GM12878 (cell line): Measurements from ENCODE around the gene KRTAP10-2. TPM values are rescaled to one million over a fixed set of nuclear protein-coding genes. Genes with fewer than 3 reads are reported as not detected.

Source experiments
- ATAC-seq: fragments of 200-7000 bp; cut with Tn5 transposase; 3 replicates; pipeline ENCODE4 v1.9.1; 2020; ENCODE audit warnings: mild to moderate bottlenecking, moderate library complexity
- BruUV-seq: library from RNA; stranded (reverse); fragments of 400-500 nt; replicated peaks from 2 replicates; lab custom pipeline; 2021; lab: Mats Ljungman, UMichigan
- CTCF ChIA-PET: fragments of 300-600 bp; sonication (Branson Sonifier 250); formaldehyde crosslinking; extraction: SDS; loops from one replicate; lab custom pipeline; 2021; ENCODE audit warnings: inconsistent platforms; lab: Yijun Ruan, JAX
- POLR2A ChIA-PET: fragments of 350-600 bp; formaldehyde crosslinking; extraction: SDS; loops from one replicate; lab custom pipeline; 2021; ENCODE audit warnings: inconsistent platforms; lab: Charles Lee
- RAD21 ChIA-PET: fragments of 300-600 bp; sonication (Branson Sonifier 250); formaldehyde crosslinking; loops from one replicate; lab custom pipeline; 2023; ENCODE audit warnings: antibody characterized with exemption; ENCODE audit not compliant: unreplicated experiment; lab: Charles Lee
- SMC1A ChIA-PET: fragments of 300-600 bp; sonication (Branson Sonifier 250); formaldehyde crosslinking; loops from one replicate; lab custom pipeline; 2023; ENCODE audit not compliant: unreplicated experiment, uncharacterized antibody; lab: Charles Lee
- DNase-seq: peaks from one replicate; pipeline ENCODE4 v3.0.0-alpha.2; 2011; ENCODE audit warnings: low read depth, low spot score
- FAIRE-seq: peaks from 3 replicates; lab custom pipeline; 2011; peaks lifted over from hg19 to GRCh38; lab: Jason Lieb, UNC
- H2AFZ ChIP-seq: 2 replicates; pipeline ENCODE4 v1.6.0; 2011; ENCODE audit warnings: low read depth, low read length, control low read depth; ENCODE audit not compliant: control insufficient read depth
- H3K27ac ChIP-seq: 2 replicates; pipeline ENCODE4 v1.5.1; 2011; ENCODE audit warnings: control low read depth; ENCODE audit not compliant: control insufficient read depth, insufficient read depth
- H3K27me3 ChIP-seq, 2 experiments: replicated peaks in 1 of 2; 2 replicates each; pipeline versions ENCODE4 v1.6.0 to v1.6.1; 2011; ENCODE audit warnings: low read length in 1 of 2; ENCODE audit not compliant: control insufficient read depth in 2 of 2, insufficient read depth in 2 of 2
- H3K36me3 ChIP-seq, 2 experiments: 2 replicates each; pipeline ENCODE4 v1.5.1; 2011; ENCODE audit warnings: low read length in 1 of 2; ENCODE audit not compliant: control insufficient read depth in 2 of 2, insufficient read depth in 2 of 2
- H3K4me1 ChIP-seq: 2 replicates; pipeline ENCODE4 v1.6.1; 2011; ENCODE audit warnings: mild to moderate bottlenecking, low read length, moderate library complexity, mixed read lengths; ENCODE audit not compliant: control insufficient read depth, insufficient read depth
- H3K4me2 ChIP-seq: 2 replicates; pipeline ENCODE4 v1.6.0; 2011; ENCODE audit warnings: control low read depth; ENCODE audit not compliant: control insufficient read depth, insufficient read depth
- H3K4me3 ChIP-seq: fragments of 200-600 bp; sonication (generic); 2 replicates; pipeline ENCODE4 v1.5.1; 2016
- H3K79me2 ChIP-seq: 2 replicates; pipeline ENCODE4 v1.6.0; 2011; ENCODE audit warnings: low read length; ENCODE audit not compliant: control insufficient read depth, insufficient read depth
- H3K9ac ChIP-seq: 2 replicates; pipeline ENCODE4 v1.8.0; 2011; ENCODE audit warnings: low read length, control low read depth, mixed read lengths; ENCODE audit not compliant: control insufficient read depth, insufficient read depth
- H3K9me3 ChIP-seq: replicated peaks from 3 replicates; pipeline ENCODE4 v1.5.1; 2011; ENCODE audit warnings: mild to moderate bottlenecking, low read length; ENCODE audit not compliant: control insufficient read depth, insufficient read depth
- H4K20me1 ChIP-seq: 2 replicates; pipeline ENCODE4 v1.6.0; 2011; ENCODE audit not compliant: control insufficient read depth, insufficient read depth
- CBX5 ChIP-seq: sonication (generic); IDR thresholded peaks from 2 replicates; pipeline ENCODE4 v1.6.1; 2016; ENCODE audit warnings: low read depth, moderate library complexity, mild to moderate bottlenecking, inconsistent platforms
- IRF4 ChIP-seq: IDR thresholded peaks from 2 replicates; pipeline ENCODE4 v1.6.1; 2011; ENCODE audit warnings: low read depth, low read length
- LARP7 ChIP-seq: fragments of 450-650 bp; IDR thresholded peaks from 2 replicates; pipeline ENCODE4 v1.6.1; 2017; ENCODE audit warnings: mild to moderate bottlenecking
- NR2C1 ChIP-seq: fragments of 450-650 bp; IDR thresholded peaks from 2 replicates; pipeline ENCODE4 v1.6.1; 2017; ENCODE audit warnings: antibody characterized with exemption, mild to moderate bottlenecking, moderate library complexity
- PKNOX1 ChIP-seq: fragments of 450-650 bp; IDR thresholded peaks from 2 replicates; pipeline ENCODE4 v1.6.1; 2016; ENCODE audit warnings: mild to moderate bottlenecking
- POLR2A ChIP-seq: IDR thresholded peaks from 2 replicates; pipeline ENCODE4 v1.6.1; 2011; ENCODE audit warnings: low read depth, mild to moderate bottlenecking, low read length
- SPI1 ChIP-seq: IDR thresholded peaks from 2 replicates; pipeline ENCODE4 v1.6.1; 2011; ENCODE audit warnings: low read depth, mild to moderate bottlenecking, low read length, moderate library complexity, borderline replicate concordance; ENCODE audit not compliant: insufficient read depth
- SUPT20H ChIP-seq: IDR thresholded peaks from 2 replicates; pipeline ENCODE4 v1.6.1; 2011; ENCODE audit warnings: low read depth, mild to moderate bottlenecking, low read length, moderate library complexity, borderline replicate concordance; ENCODE audit not compliant: control insufficient read depth
- ZNF217 ChIP-seq: fragments of 450-650 bp; IDR thresholded peaks from 2 replicates; pipeline ENCODE4 v1.6.1; 2017; ENCODE audit warnings: antibody characterized with exemption, mild to moderate bottlenecking
- ZSCAN29 ChIP-seq: fragments of 450-650 bp; IDR thresholded peaks from 2 replicates; pipeline ENCODE4 v1.6.1; 2017; ENCODE audit warnings: mild to moderate bottlenecking, moderate library complexity
- ZZZ3 ChIP-seq: IDR thresholded peaks from 2 replicates; pipeline ENCODE4 v1.6.1; 2011; ENCODE audit warnings: low read depth; ENCODE audit not compliant: control insufficient read depth, insufficient read length
- WGBS: methylation state at CpG from one replicate; pipeline ENCODE4 v1.1.6; 2016; ENCODE audit warnings: low lambda C conversion rate; ENCODE audit not compliant: insufficient replicate concordance, insufficient coverage; ENCODE audit errors: missing lambda C conversion rate; 5-methylcytosine and 5-hydroxymethylcytosine counted together
- in situ Hi-C: fragments of 300-500 bp; cut with MboI; formaldehyde crosslinking; loops from 9 replicates; pipeline ENCODE4 v1.14.3; 2018; ENCODE audit warnings: mixed read lengths
- intact Hi-C: fragments of 100-400 bp; cut with micrococcal nuclease; formaldehyde crosslinking; loops from one replicate; pipeline ENCODE4 v1.14.2; 2022; ENCODE audit not compliant: unreplicated experiment
- polyA plus RNA-seq, 11 experiments: library from polyadenylated mRNA; depleted of rRNA in 4 of 11; unstranded in 6 of 11; stranded (reverse) in 5 of 11; fragments of >200 nt; fragmentation: Nextera tagmentation in 4 of 11; fragmentation: Illumina TruSeq in 1 of 11; extraction: Ambion mirVana in 4 of 11; extraction: Trizol in 1 of 11; gene quantifications; 1 replicate in 1 of 11; 2 replicates in 10 of 11; pipeline versions ENCODE4 v1.2.1 to v1.2.3, GENCODE V29; 2011 to 2016; ENCODE audit warnings: inconsistent platforms in 2 of 11, missing spikeins in 2 of 11, low read depth in 1 of 11
- total RNA-seq, 4 experiments: library from RNA; depleted of rRNA in 3 of 4; stranded (reverse); fragments of >200 nt in 3 of 4; fragmentation: Illumina TruSeq in 1 of 4; extraction: Trizol in 1 of 4; gene quantifications; 2 replicates each; pipeline versions ENCODE4 v1.2.1 to v1.2.3, GENCODE V29; 2013 to 2021
- TF ChIP-seq, protein P1 (sequence below): fragments of 450-650 bp; IDR thresholded peaks from 2 replicates; pipeline ENCODE4 v1.6.1; 2017; ENCODE audit warnings: antibody characterized with exemption, mild to moderate bottlenecking, moderate library complexity

The KRTAP10-2 gene
- total and polyA plus RNA-seq, 10 of the 15 experiments (the other 5 are each of a cell fraction or from before 2014, with no cell fraction given) = not detected

DNA sequence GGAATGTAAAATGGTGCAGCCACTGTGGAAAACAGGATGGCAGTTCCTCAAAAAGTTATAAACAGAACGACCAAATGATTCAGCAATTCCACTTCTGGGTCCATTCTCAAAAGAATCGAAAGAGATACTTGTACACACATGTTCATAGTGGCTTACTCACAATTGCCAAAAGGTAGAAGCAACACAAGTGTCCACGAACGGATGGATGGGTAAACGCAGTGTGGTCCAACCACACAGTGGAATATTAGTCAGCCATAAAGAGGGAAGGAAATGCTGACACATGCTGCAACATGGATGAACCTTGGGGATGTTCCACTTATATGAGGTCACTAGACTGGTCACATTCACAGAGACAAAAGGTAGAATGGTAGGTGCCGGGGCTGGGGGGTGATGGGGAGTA, 16.6 kb downstream of the KRTAP10-2 start (continued):
- TF ChIP-seq CBX5 (no peak), LARP7 (no peak), IRF4 (no peak), SUPT20H (no peak), POLR2A (no peak)
- TF ChIP-seq, protein P1, sequence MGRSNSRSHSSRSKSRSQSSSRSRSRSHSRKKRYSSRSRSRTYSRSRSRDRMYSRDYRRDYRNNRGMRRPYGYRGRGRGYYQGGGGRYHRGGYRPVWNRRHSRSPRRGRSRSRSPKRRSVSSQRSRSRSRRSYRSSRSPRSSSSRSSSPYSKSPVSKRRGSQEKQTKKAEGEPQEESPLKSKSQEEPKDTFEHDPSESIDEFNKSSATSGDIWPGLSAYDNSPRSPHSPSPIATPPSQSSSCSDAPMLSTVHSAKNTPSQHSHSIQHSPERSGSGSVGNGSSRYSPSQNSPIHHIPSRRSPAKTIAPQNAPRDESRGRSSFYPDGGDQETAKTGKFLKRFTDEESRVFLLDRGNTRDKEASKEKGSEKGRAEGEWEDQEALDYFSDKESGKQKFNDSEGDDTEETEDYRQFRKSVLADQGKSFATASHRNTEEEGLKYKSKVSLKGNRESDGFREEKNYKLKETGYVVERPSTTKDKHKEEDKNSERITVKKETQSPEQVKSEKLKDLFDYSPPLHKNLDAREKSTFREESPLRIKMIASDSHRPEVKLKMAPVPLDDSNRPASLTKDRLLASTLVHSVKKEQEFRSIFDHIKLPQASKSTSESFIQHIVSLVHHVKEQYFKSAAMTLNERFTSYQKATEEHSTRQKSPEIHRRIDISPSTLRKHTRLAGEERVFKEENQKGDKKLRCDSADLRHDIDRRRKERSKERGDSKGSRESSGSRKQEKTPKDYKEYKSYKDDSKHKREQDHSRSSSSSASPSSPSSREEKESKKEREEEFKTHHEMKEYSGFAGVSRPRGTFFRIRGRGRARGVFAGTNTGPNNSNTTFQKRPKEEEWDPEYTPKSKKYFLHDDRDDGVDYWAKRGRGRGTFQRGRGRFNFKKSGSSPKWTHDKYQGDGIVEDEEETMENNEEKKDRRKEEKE = no peak

- Histone ChIP-seq H3K27me3 (no peaks in the 10 kb centered on the region), H2AFZ (no peak overlapping the region), H3K27ac (no peak overlapping the region), H3K4me3 (no peak overlapping the region), H3K4me1 (no peaks in the 10 kb centered on the region), H3K36me3 (no peaks in the 10 kb centered on the region), H3K79me2 (no peaks in the 10 kb centered on the region), H3K4me2 (no peak overlapping the region), H4K20me1 (no peaks in the 10 kb centered on the region), H3K9me3 (no peaks in the 10 kb centered on the region; the same call in 2 of the 3 replicates), H3K9ac (no peak overlapping the region)
- ChIA-PET CTCF (no interaction called here), RAD21 (no interaction called here), POLR2A (no interaction called here), SMC1A (no interaction called here)
- in situ Hi-C loops = no loop called here
- no TSS peak for BruUV-seq
- TF ChIP-seq SPI1 = no peak
- no peak for TF ChIP-seq PKNOX1
- TF ChIP-seq ZZZ3 = no peak
- TF ChIP-seq ZNF217 = no peak
- TF ChIP-seq NR2C1 = no peak
- TF ChIP-seq ZSCAN29 = no peak
- WGBS = 100% methylated on average over 3 of the region's 21 CpGs
- intact Hi-C loops = no loop called here
- no peak for FAIRE-seq
- no peak for ATAC-seq
- no peak for DNase-seq
Observed at GRCh38 chr21:44533891-44534627, 17.2 kb downstream of the KRTAP10-2 start.
